ENCODE data around the gene NKAIN2.

- TF ChIP-seq CTCF (conservative IDR thresholded peaks at IDR 0.05 in 1 of 2, IDR thresholded peaks at IDR 0.05 in 1 of 2; ENCODE audit: extremely low read depth in 1 of 2, insufficient read depth in 1 of 2, low read depth in 1 of 2, low read length in 2 of 2) (no peak), EZH2 (IDR thresholded peaks at IDR 0.05; ENCODE audit: borderline replicate concordance, low read length) (no peak)
Observed at GRCh38 chr6:124445581-124445980, 641.9 kb downstream of the NKAIN2 start.

Data from mammary epithelial cell (primary cell).